Measurements from ENCODE around the gene IL1RAPL1. TPM values are rescaled to one million over a fixed set of nuclear protein-coding genes. Genes with fewer than 3 reads are reported as not detected.

IL1RAPL1 gene
- total RNA-seq, 2 experiments from 2014 or later: not detected

GRCh38 chrX:28595346-28595745, 8.1 kb downstream of the IL1RAPL1 start:
- Mint-ChIP-seq H3K4me1 (ENCODE audit: low read depth) (no peaks in the 10 kb centered on the region), H3K27me3 (no peaks in the 10 kb centered on the region), H3K4me3 (no peak overlapping the region), H3K36me3 (ENCODE audit: low read depth) (no peaks in the 10 kb centered on the region), H3K27ac (no peak overlapping the region), H3K9me3 (no peaks in the 10 kb centered on the region)
- POLR2A ChIA-PET: no interaction called here
- TF ChIP-seq CTCF (IDR thresholded peaks at IDR 0.05): no peak
- ATAC-seq (no peak), DNase-seq (no peak)
- CTCF ChIA-PET: no interaction called here
- intact Hi-C loops (cut with micrococcal nuclease): no loop called here

- no peak overlapping the region for H3K4me3 Mint-ChIP-seq
- intact Hi-C loops (cut with micrococcal nuclease): no loop called here
- no peaks in the 10 kb centered on the region for H3K9me3 Mint-ChIP-seq
- DNase-seq (no peak), ATAC-seq (no peak)
- ChIA-PET POLR2A (no interaction called here), CTCF (no interaction called here)
- H3K27ac Mint-ChIP-seq: no peak overlapping the region
- H3K27me3 Mint-ChIP-seq: no peaks in the 10 kb centered on the region
- no peaks in the 10 kb centered on the region for H3K4me1 Mint-ChIP-seq (ENCODE audit: low read depth)
- no peaks in the 10 kb centered on the region for H3K36me3 Mint-ChIP-seq (ENCODE audit: low read depth)
- no peak for TF ChIP-seq CTCF (IDR thresholded peaks at IDR 0.05)
Observed at GRCh38 chrX:28599957-28600356, 12.7 kb downstream of the IL1RAPL1 start.

GRCh38 chrX:28609003-28609402, 21.8 kb downstream of the IL1RAPL1 start:
- Mint-ChIP-seq H3K36me3 (ENCODE audit: low read depth) (no peaks in the 10 kb centered on the region), H3K4me1 (ENCODE audit: low read depth) (no peaks in the 10 kb centered on the region), H3K27ac (no peak overlapping the region), H3K27me3 (no peaks in the 10 kb centered on the region), H3K9me3 (no peaks in the 10 kb centered on the region), H3K4me3 (no peak overlapping the region)
- DNase-seq (no peak), ATAC-seq (no peak)
- CTCF ChIA-PET: no interaction called here
- intact Hi-C loops (cut with micrococcal nuclease): no loop called here
- POLR2A ChIA-PET: no interaction called here
- no peak for TF ChIP-seq CTCF (IDR thresholded peaks at IDR 0.05)

GRCh38 chrX:28609917-28610613, 22.8 kb downstream of the IL1RAPL1 start:
- ATAC-seq: no peak
- Mint-ChIP-seq H3K27ac (no peak overlapping the region), H3K27me3 (no peaks in the 10 kb centered on the region), H3K4me1 (ENCODE audit: low read depth) (no peaks in the 10 kb centered on the region), H3K4me3 (no peak overlapping the region), H3K9me3 (no peaks in the 10 kb centered on the region), H3K36me3 (ENCODE audit: low read depth) (no peaks in the 10 kb centered on the region)
- ChIA-PET CTCF (no interaction called here), POLR2A (no interaction called here)
- no peak for DNase-seq
- no peak for TF ChIP-seq CTCF (IDR thresholded peaks at IDR 0.05)
- intact Hi-C loops (cut with micrococcal nuclease): no loop called here

GRCh38 chrX:28610746-28611145, 23.5 kb downstream of the IL1RAPL1 start:
- H3K4me1 Mint-ChIP-seq (ENCODE audit: low read depth): no peaks in the 10 kb centered on the region
- no peaks in the 10 kb centered on the region for H3K36me3 Mint-ChIP-seq (ENCODE audit: low read depth)
- intact Hi-C loops (cut with micrococcal nuclease): no loop called here
- POLR2A ChIA-PET: no interaction called here
- no peak for DNase-seq
- no peak overlapping the region for H3K27ac Mint-ChIP-seq
- no peak for ATAC-seq
- no peak overlapping the region for H3K4me3 Mint-ChIP-seq
- TF ChIP-seq CTCF (IDR thresholded peaks at IDR 0.05): no peak
- CTCF ChIA-PET: no interaction called here
- H3K9me3 Mint-ChIP-seq: no peaks in the 10 kb centered on the region
- H3K27me3 Mint-ChIP-seq: no peaks in the 10 kb centered on the region

Measured in activated CD8-positive, alpha-beta T cell treated with anti-CD3 and anti-CD28 coated beads for 36 hours (primary cell).